Karpas-422 (cell line): ENCODE data around the gene ARHGAP40. TPM values are rescaled to one million over a fixed set of nuclear protein-coding genes. Genes with fewer than 3 reads are reported as not detected.

Source experiments
- DNase-seq: peaks from one replicate; pipeline ENCODE4 v3.0.0-alpha.2; 2015
- H2AFZ ChIP-seq: fragments of 200-600 bp; sonication (generic); 2 replicates; pipeline ENCODE4 v1.6.1; 2014; ENCODE audit warnings: antibody characterized with exemption, low read length, mixed read lengths
- H3K27ac ChIP-seq: fragments of 200-600 bp; sonication (generic); 2 replicates; pipeline ENCODE4 v1.5.1; 2014; ENCODE audit warnings: mild to moderate bottlenecking, low read length, moderate library complexity
- H3K27me3 ChIP-seq: fragments of 200-600 bp; sonication (generic); 2 replicates; pipeline ENCODE4 v1.6.1; 2014; ENCODE audit warnings: low read length, mixed read lengths
- H3K36me3 ChIP-seq: fragments of 200-600 bp; sonication (generic); 2 replicates; pipeline ENCODE4 v1.6.1; 2014; ENCODE audit warnings: low read length, mixed read lengths; ENCODE audit not compliant: insufficient read depth
- H3K4me1 ChIP-seq: fragments of 200-600 bp; sonication (generic); 2 replicates; pipeline ENCODE4 v1.6.1; 2014; ENCODE audit warnings: mild to moderate bottlenecking, low read length, mixed read lengths
- H3K4me2 ChIP-seq: fragments of 200-600 bp; sonication (generic); 2 replicates; pipeline ENCODE4 v1.6.1; 2014; ENCODE audit warnings: low read length, low read depth, mild to moderate bottlenecking; ENCODE audit not compliant: poor library complexity, severe bottlenecking
- H3K4me3 ChIP-seq: fragments of 200-600 bp; sonication (generic); 2 replicates; pipeline ENCODE4 v1.5.1; 2014; ENCODE audit warnings: mild to moderate bottlenecking, antibody characterized with exemption, low read length, mixed read lengths
- H3K79me2 ChIP-seq: fragments of 200-600 bp; sonication (generic); 2 replicates; pipeline ENCODE4 v1.6.1; 2014; ENCODE audit warnings: mild to moderate bottlenecking, low read length, mixed read lengths
- H3K9ac ChIP-seq: fragments of 200-600 bp; sonication (generic); 2 replicates; pipeline ENCODE4 v1.6.0; 2014; ENCODE audit warnings: low read length
- H3K9me2 ChIP-seq: fragments of 200-600 bp; sonication (generic), shearing (Covaris generic); replicated peaks from 2 replicates; pipeline ENCODE4 v1.6.0; 2014; ENCODE audit warnings: mild to moderate bottlenecking, low read length, moderate library complexity; ENCODE audit not compliant: insufficient read depth
- H3K9me3 ChIP-seq: fragments of 300-700, 200-600 bp; sonication (generic); 2 replicates; pipeline ENCODE4 v1.6.1; 2014; ENCODE audit warnings: low read length, mixed read lengths
- H4K20me1 ChIP-seq: fragments of 200-600 bp; sonication (generic); 2 replicates; pipeline ENCODE4 v1.6.1; 2014; ENCODE audit warnings: mild to moderate bottlenecking, antibody characterized with exemption, low read length, low read depth; ENCODE audit not compliant: insufficient read depth
- total RNA-seq: library from RNA; depleted of rRNA; stranded (reverse); fragments of >200 nt; shearing (Covaris generic); gene quantifications from 2 replicates; pipeline ENCODE4 v1.2.3, GENCODE V29; 2014; ENCODE audit warnings: low replicate concordance

Gene ARHGAP40
- total RNA-seq, 1 experiment from 2014 or later, result not detected

DNA sequence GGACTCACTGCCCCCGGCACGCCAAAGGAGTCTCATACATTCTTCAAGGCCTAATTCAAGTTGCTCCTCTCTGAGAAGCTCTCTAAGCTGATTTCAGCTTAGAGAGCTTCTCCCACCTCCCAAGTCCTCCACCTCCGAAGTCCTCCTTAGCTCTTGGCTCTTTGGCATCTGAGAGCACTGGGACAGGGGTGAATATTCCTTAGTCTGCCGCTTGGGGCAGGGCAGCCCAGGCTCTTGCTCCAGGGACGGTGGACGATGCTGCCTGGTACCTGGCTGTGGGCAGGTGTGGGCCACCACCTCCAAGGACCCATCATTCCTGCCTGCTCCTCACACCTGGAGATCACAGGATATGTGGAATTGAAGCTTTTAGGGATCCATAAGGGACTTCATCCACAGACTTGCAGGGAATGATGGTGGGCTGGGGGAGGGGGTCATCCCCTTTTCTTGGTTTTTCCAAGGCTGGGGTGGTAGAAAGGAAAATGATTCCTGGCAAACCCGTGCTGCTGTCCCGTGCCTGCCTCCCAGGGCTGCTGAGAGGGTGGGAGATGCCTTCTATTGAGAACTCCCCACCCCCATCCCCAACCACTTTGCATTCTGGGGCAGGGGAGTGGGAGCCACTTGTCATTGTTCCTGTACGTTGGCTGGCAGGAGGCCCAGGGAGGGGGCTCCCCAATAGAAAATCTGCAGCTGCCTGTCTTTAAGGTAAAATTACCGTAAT is 57.4 kb downstream of the ARHGAP40 start:
- Histone ChIP-seq H3K4me1 (no peaks in the 10 kb centered on the region), H3K27me3 (no peaks in the 10 kb centered on the region), H3K36me3 (no peaks in the 10 kb centered on the region), H3K9ac (no peak overlapping the region), H2AFZ (no peak overlapping the region), H3K27ac (no peak overlapping the region), H3K9me3 (no peaks in the 10 kb centered on the region), H3K79me2 (no peaks in the 10 kb centered on the region), H3K4me2 (no peak overlapping the region), H3K9me2 (no peaks in the 10 kb centered on the region), H4K20me1 (no peaks in the 10 kb centered on the region), H3K4me3 (no peak overlapping the region)
- DNase-seq, result peak; percentile 72

DNA sequence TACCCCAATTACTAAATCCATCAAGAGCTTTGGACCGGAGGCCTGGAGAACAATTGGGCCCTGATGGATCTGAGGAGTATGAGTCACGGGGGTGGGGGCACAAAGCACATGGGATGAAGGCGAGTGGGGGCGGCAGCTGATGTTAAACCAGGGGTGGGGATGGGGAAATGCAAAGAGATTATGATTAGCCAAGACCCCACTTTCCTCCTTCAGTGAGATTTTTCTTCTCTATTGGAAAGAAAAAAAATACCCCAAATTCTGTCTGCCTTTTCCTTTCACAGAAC is 57.9 kb downstream of the ARHGAP40 start:
- Histone ChIP-seq H3K4me3 (no peak overlapping the region), H3K27ac (no peak overlapping the region), H3K36me3 (no peaks in the 10 kb centered on the region), H2AFZ (no peak overlapping the region), H3K4me1 (no peaks in the 10 kb centered on the region), H3K9me2 (no peaks in the 10 kb centered on the region), H3K4me2 (no peak overlapping the region), H3K9ac (no peak overlapping the region), H3K27me3 (no peaks in the 10 kb centered on the region), H4K20me1 (no peaks in the 10 kb centered on the region), H3K9me3 (no peaks in the 10 kb centered on the region), H3K79me2 (no peaks in the 10 kb centered on the region)
- no peak for DNase-seq

DNA sequence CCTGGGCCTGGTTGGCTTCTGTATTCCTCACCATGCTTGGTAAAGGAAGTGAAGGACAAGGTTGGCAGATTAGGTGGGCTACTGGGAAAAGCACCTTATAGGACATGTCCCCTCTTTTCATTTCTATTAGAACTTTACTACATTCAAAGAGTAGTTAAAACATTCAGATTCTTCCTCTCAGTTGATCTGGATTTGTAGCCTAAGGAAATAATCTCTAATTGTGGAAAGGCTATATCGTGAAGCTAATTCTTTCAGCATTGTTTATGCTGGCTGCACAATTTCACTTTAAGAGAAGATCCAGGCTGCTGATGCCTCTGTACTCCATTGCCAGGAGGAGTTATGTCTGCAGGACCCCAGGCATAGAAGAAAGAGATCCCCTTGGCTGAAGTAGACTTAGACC is 58.8 kb downstream of the ARHGAP40 start:
- no peak overlapping the region for H3K4me3 ChIP-seq
- H2AFZ ChIP-seq, result no peak overlapping the region
- no peak overlapping the region for H3K9ac ChIP-seq
- H3K27ac ChIP-seq, result no peak overlapping the region
- DNase-seq, result no peak
- no peaks in the 10 kb centered on the region for H3K9me2 ChIP-seq
- H3K4me2 ChIP-seq, result no peak overlapping the region
- H4K20me1 ChIP-seq, result no peaks in the 10 kb centered on the region
- no peaks in the 10 kb centered on the region for H3K79me2 ChIP-seq
- H3K9me3 ChIP-seq, result no peaks in the 10 kb centered on the region
- no peaks in the 10 kb centered on the region for H3K36me3 ChIP-seq
- H3K4me1 ChIP-seq, result no peaks in the 10 kb centered on the region
- no peaks in the 10 kb centered on the region for H3K27me3 ChIP-seq

DNA sequence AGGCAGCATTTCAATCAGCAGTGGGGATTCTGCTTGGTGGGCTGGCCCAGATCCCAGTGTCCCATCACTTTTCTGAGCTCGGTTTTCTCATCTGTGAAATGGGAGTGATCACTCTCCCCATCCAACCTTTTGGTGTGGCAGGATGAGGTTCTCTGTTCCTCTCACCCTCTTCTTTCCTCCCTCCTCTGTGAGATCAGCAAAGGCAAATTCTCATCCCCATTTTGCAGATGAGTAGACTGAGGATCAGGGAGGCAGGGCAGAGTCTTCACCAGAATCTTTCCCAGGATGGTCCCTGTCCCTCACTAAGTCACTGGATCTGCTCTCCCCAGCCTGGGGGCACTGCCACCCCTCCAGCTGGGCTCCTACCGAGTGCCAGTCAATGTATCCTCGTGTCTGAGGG is 62.1 kb downstream of the ARHGAP40 start:
- H3K27ac ChIP-seq, result no peak overlapping the region
- DNase-seq, result no peak
- H3K79me2 ChIP-seq, result no peaks in the 10 kb centered on the region
- H3K4me3 ChIP-seq, result no peak overlapping the region
- no peaks in the 10 kb centered on the region for H3K9me3 ChIP-seq
- no peaks in the 10 kb centered on the region for H3K4me1 ChIP-seq
- H3K9ac ChIP-seq, result no peak overlapping the region
- H4K20me1 ChIP-seq, result no peaks in the 10 kb centered on the region
- H2AFZ ChIP-seq, result no peak overlapping the region
- no peaks in the 10 kb centered on the region for H3K9me2 ChIP-seq
- H3K4me2 ChIP-seq, result no peak overlapping the region
- no peaks in the 10 kb centered on the region for H3K36me3 ChIP-seq
- H3K27me3 ChIP-seq, result no peaks in the 10 kb centered on the region

DNA sequence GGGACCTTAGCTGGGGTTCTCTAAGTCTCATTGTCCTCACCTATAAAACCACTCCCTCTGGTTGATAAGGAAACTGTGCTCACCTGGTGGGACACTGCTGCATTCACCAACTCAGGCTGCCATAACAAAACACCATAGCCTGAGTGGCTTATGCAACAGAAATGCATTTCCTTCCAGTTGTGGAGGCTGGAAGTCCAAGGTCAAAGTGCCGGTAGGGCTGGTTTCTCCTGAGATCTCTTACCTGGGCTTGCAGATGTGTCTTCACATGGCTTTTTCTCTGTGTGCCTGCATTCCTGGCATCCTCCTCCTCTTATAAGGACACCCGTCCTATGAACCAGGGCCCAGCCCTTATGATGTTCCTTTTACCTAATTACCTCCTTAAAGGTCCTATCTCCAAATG is 62.7 kb downstream of the ARHGAP40 start:
- Histone ChIP-seq H3K4me1 (no peaks in the 10 kb centered on the region), H3K9me2 (no peaks in the 10 kb centered on the region), H2AFZ (no peak overlapping the region), H4K20me1 (no peaks in the 10 kb centered on the region), H3K4me2 (no peak overlapping the region), H3K4me3 (no peak overlapping the region), H3K79me2 (no peaks in the 10 kb centered on the region), H3K9ac (no peak overlapping the region), H3K9me3 (no peaks in the 10 kb centered on the region), H3K27me3 (no peaks in the 10 kb centered on the region), H3K27ac (no peak overlapping the region), H3K36me3 (no peaks in the 10 kb centered on the region)
- DNase-seq, result no peak

DNA sequence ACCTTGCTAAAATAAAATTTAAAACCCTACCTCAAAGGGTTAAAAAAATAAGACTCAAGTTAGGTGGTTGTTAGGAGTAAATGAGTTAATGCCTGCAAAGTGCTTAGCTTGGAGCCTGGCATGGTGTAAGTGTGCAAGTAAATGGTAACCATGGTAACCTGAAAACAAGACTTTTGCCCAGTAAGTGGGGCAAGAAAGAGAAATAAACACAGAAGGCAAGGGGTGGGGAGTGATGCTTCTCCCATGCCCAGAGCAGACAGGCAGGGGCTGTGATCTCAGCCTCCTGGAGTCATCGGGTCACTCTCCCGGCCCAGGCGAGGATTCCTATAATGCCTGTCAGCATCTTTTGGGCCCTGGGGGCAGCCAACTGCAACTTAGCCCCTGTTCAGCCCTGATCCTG is 63.5 kb downstream of the ARHGAP40 start:
- DNase-seq, result no peak
- Histone ChIP-seq H3K27ac (no peak overlapping the region), H3K79me2 (no peaks in the 10 kb centered on the region), H3K9me3 (no peaks in the 10 kb centered on the region), H3K36me3 (no peaks in the 10 kb centered on the region), H3K9me2 (no peaks in the 10 kb centered on the region), H3K9ac (no peak overlapping the region), H3K4me2 (no peak overlapping the region), H3K4me1 (no peaks in the 10 kb centered on the region), H4K20me1 (no peaks in the 10 kb centered on the region), H3K27me3 (no peaks in the 10 kb centered on the region), H2AFZ (no peak overlapping the region), H3K4me3 (no peak overlapping the region)

DNA sequence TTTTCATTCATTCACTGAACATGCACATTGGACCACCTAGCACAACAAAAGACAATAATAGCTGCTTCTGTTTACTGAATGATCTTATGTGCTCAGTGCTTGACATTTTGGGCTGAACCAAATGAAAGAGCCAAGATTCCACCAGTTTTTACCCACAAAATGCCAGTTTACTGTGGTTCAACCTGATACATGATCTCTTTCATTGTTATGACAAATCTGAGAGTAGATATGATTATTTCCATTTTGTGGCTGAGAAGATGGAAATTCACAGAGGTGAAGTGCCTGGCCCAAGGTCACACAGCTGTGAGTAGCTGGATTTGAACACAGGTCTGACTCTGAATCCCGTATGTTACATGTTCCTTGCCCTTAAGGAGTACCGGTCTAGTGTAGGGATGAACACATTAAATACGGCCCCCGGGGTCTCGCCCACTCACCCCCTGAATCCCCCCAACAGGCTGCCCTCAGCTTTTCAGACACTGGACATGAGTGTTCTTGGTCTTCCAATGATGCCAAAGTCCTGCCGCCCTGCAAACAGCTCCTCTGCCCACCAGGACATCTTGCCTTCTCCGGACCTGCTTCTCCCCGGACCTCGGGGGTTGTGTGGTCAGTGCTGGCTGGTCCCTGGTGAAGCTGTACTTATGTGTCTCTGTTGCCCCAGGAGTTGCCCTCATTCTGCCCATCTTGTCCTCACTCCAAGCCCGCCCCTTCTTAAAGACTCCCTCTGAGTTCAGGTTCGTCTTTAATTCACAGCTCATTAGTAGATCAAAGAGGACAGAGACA is 64.1 kb downstream of the ARHGAP40 start:
- Histone ChIP-seq H3K4me1 (no peaks in the 10 kb centered on the region), H3K9me2 (no peaks in the 10 kb centered on the region), H3K9ac (no peak overlapping the region), H3K27me3 (no peaks in the 10 kb centered on the region), H3K27ac (no peak overlapping the region), H3K36me3 (no peaks in the 10 kb centered on the region), H3K9me3 (no peaks in the 10 kb centered on the region), H2AFZ (no peak overlapping the region), H4K20me1 (no peaks in the 10 kb centered on the region), H3K4me3 (no peak overlapping the region), H3K4me2 (no peak overlapping the region), H3K79me2 (no peaks in the 10 kb centered on the region)
- DNase-seq, result no peak

DNA sequence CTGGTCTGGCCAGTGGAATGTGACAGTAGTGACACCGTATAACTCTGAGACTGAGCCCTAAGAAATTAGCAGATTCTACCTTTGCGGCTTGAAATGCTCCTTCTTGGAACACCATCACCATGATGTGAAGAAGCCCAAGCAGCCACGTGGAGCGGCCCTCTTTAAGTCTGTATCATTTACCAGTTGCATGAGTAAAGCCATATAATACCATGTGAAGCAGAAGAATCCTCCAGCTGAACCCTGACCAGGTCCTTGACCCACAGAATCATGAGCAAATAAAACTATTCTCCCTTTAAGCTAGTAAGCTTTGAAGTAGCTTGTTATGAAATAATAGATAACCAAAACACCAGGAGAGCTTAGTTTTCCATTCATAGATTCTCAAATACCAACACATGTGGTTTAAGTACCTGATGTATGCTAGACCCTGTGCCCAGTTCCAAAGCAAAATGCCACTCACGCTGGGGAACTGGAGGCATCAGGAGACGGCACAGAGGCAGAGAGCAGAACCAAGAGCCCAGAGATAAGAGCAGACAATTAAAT is 65.9 kb downstream of the ARHGAP40 start:
- Histone ChIP-seq H4K20me1 (no peaks in the 10 kb centered on the region), H2AFZ (no peak overlapping the region), H3K27ac (no peak overlapping the region), H3K4me2 (no peak overlapping the region), H3K9me3 (no peaks in the 10 kb centered on the region), H3K9ac (no peak overlapping the region), H3K79me2 (no peaks in the 10 kb centered on the region), H3K9me2 (no peaks in the 10 kb centered on the region), H3K4me1 (no peaks in the 10 kb centered on the region), H3K36me3 (no peaks in the 10 kb centered on the region), H3K4me3 (no peak overlapping the region), H3K27me3 (no peaks in the 10 kb centered on the region)
- no peak for DNase-seq
